ENCODE data around the gene TBC1D21. TPM values are rescaled to one million over a fixed set of nuclear protein-coding genes. Genes with fewer than 3 reads are reported as not detected.

The TBC1D21 gene
- total RNA-seq, 1 experiment from 2014 or later = not detected

DNA sequence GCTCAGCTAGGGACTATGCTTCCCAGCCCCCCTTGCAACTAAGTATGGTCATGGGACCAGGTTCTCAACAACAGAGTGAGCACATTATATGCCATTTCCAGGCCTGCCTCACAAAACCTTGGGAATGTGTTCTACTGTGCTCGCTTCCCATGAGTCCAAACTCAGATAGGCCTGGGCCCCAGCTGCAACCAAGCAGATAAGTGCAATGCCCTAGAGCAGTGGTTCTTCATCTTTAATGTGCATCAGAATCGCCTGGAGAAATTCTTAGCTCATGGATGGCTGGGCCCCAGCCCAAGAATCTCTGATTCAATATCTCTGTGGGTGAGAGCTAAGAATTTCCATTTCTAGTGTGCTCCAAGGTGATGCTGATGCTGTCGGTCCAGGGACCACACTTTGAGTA, 27.5 kb upstream of the TBC1D21 start:
- Histone ChIP-seq H4K20me1 (ENCODE audit: control insufficient read depth, insufficient read depth, insufficient read length) (no peaks in the 10 kb centered on the region), H2BK12ac (ENCODE audit: insufficient read length, low read depth, low read length) (no peak overlapping the region), H3K79me1 (ENCODE audit: insufficient read depth, low read depth, low read length, poor library complexity, severe bottlenecking) (no peaks in the 10 kb centered on the region), H2BK15ac (ENCODE audit: low read depth, low read length) (no peak overlapping the region), H3K4me1 (ENCODE audit: insufficient read depth, low read length) (no peaks in the 10 kb centered on the region), H2BK20ac (ENCODE audit: low read depth, low read length, poor library complexity, severe bottlenecking) (no peak overlapping the region), H3K4ac (ENCODE audit: low read depth, low read length) (no peak overlapping the region), H4K5ac (ENCODE audit: insufficient read length, low read depth, low read length) (no peak overlapping the region), H3K9me3 (ENCODE audit: control insufficient read depth, low read depth, low read length) (no peaks in the 10 kb centered on the region), H2BK120ac (ENCODE audit: low read depth, low read length, poor library complexity, severe bottlenecking) (no peak overlapping the region), H3K9ac (ENCODE audit: extremely low read depth, insufficient read length, low read length) (no peak overlapping the region), H3K27ac (ENCODE audit: insufficient read length, low read depth, low read length) (no peak overlapping the region), H3K14ac (ENCODE audit: insufficient read depth, low read length) (no peak overlapping the region), H2AK5ac (ENCODE audit: insufficient read length, low read length) (no peak overlapping the region), H3K4me2 (ENCODE audit: insufficient read depth, insufficient read length, low read length) (no peak overlapping the region), H3K18ac (ENCODE audit: insufficient read length, low read depth, low read length) (no peak overlapping the region), H4K91ac (ENCODE audit: insufficient read length, low read depth, low read length) (no peak overlapping the region), H2AFZ (ENCODE audit: low read length) (no peak overlapping the region), H3K27me3 (ENCODE audit: insufficient read depth, low read length) (no peaks in the 10 kb centered on the region), H3K56ac (ENCODE audit: insufficient read length, low read depth, low read length) (no peak overlapping the region), H3T11ph (ENCODE audit: low read length) (no peak overlapping the region), H2BK5ac (ENCODE audit: insufficient read length, low read length) (no peak overlapping the region), H3K23ac (ENCODE audit: insufficient read length, low read depth, low read length) (no peak overlapping the region), H3K79me2 (ENCODE audit: insufficient read depth, low read length) (no peaks in the 10 kb centered on the region), H4K8ac (replicated peaks; ENCODE audit: insufficient read length, low read depth, low read length) (no peak overlapping the region), H3K23me2 (ENCODE audit: insufficient read length, low read depth, low read length, poor library complexity, severe bottlenecking) (no peaks in the 10 kb centered on the region)
- H3K27ac Mint-ChIP-seq = no peak overlapping the region
- peaks cover 15 to 16% of the 10 kb centered on the region in 2 experiments for H3K4me1 Mint-ChIP-seq
- no CpG with 5 or more reads among the region's 3 CpGs for WGBS (ENCODE audit: extremely low coverage, insufficient read length, low lambda C conversion rate)
- peaks cover 2% of the 10 kb centered on the region for H3K27me3 Mint-ChIP-seq (ENCODE audit: low read depth)
- H3K36me3 Mint-ChIP-seq (ENCODE audit: insufficient read depth in 1 of 3, low read depth in 3 of 3) = no peaks in the 10 kb centered on the region; a peak in 1 of 7 replicates
- H3K9me3 Mint-ChIP-seq = no peaks in the 10 kb centered on the region; a peak in 1 of 5 replicates
- no peak overlapping the region for H3K4me3 Mint-ChIP-seq
- TF ChIP-seq, protein P1, sequence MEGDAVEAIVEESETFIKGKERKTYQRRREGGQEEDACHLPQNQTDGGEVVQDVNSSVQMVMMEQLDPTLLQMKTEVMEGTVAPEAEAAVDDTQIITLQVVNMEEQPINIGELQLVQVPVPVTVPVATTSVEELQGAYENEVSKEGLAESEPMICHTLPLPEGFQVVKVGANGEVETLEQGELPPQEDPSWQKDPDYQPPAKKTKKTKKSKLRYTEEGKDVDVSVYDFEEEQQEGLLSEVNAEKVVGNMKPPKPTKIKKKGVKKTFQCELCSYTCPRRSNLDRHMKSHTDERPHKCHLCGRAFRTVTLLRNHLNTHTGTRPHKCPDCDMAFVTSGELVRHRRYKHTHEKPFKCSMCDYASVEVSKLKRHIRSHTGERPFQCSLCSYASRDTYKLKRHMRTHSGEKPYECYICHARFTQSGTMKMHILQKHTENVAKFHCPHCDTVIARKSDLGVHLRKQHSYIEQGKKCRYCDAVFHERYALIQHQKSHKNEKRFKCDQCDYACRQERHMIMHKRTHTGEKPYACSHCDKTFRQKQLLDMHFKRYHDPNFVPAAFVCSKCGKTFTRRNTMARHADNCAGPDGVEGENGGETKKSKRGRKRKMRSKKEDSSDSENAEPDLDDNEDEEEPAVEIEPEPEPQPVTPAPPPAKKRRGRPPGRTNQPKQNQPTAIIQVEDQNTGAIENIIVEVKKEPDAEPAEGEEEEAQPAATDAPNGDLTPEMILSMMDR (conservative IDR thresholded peaks at IDR 0.05) = no peak
- no peak for DNase-seq

All from H9 (cell line).